T-cell (primary cell): ENCODE data around the gene GGT7. TPM values are rescaled to one million over a fixed set of nuclear protein-coding genes. Genes with fewer than 3 reads are reported as not detected.

ENCODE experiments used
- ATAC-seq, 4 experiments: fragments of 200-7000 bp in 3 of 4; fragments of 150-1000 bp in 1 of 4; cut with Tn5 transposase; replicated peaks in 1 of 4; 1 replicate in 3 of 4; 2 replicates in 1 of 4; pipeline ENCODE4 v1.10.0; 2021; ENCODE audit warnings: moderate library complexity in 3 of 4, mild to moderate bottlenecking in 2 of 4, moderate number of reproducible peaks in 1 of 4
- CTCF ChIA-PET, 2 donors: fragments of 300-600 bp; sonication (Branson Sonifier 250); formaldehyde crosslinking; loops; one replicate each; lab custom pipeline; 2022; ENCODE audit warnings: antibody characterized with exemption in 2 of 2; lab: Charles Lee
- POLR2A ChIA-PET, 2 donors: fragments of 300-600 bp; sonication (Branson Sonifier 250); formaldehyde crosslinking; loops; one replicate each; lab custom pipeline; 2022; ENCODE audit warnings: antibody characterized with exemption in 2 of 2; lab: Charles Lee
- DNase-seq, 35 experiments: peaks; one replicate each; pipeline versions ENCODE4 v3.0.0 to v3.0.0-alpha.2; 2013 to 2023
- H3K27ac ChIP-seq: one replicate; pipeline ENCODE4 v1.5.1; 2013; ENCODE audit warnings: low read length
- H3K27me3 ChIP-seq, 2 experiments: replicated peaks in 1 of 2; 1 replicate in 1 of 2; 2 replicates in 1 of 2; pipeline versions ENCODE4 v1.6.1 to v1.7.0; 2013; ENCODE audit warnings: low read length in 1 of 2, mixed read lengths in 1 of 2; ENCODE audit not compliant: control insufficient read depth in 2 of 2, insufficient read depth in 2 of 2; ENCODE audit errors: extremely low read depth in 1 of 2
- H3K36me3 ChIP-seq, 2 donors: 1 replicate in 1 of 2; 2 replicates in 1 of 2; pipeline versions ENCODE4 v1.6.1 to v1.7.0; 2013; ENCODE audit warnings: low read length in 1 of 2; ENCODE audit not compliant: control insufficient read depth in 2 of 2, insufficient read depth in 1 of 2; ENCODE audit errors: extremely low read depth in 1 of 2
- H3K4me1 ChIP-seq, 2 experiments: 1 replicate in 1 of 2; 2 replicates in 1 of 2; pipeline versions ENCODE4 v1.6.1 to v1.7.0; 2013; ENCODE audit warnings: low read length in 2 of 2, mixed read lengths in 1 of 2; ENCODE audit not compliant: insufficient read depth in 2 of 2, control insufficient read depth in 1 of 2; ENCODE audit errors: extremely low read depth in 1 of 2
- H3K4me3 ChIP-seq, 2 donors: 1 replicate in 1 of 2; 2 replicates in 1 of 2; pipeline versions ENCODE4 v1.5.1 to v1.7.0; 2013; ENCODE audit warnings: mild to moderate bottlenecking in 2 of 2, low read length in 1 of 2, moderate library complexity in 1 of 2; ENCODE audit not compliant: control insufficient read depth in 1 of 2; ENCODE audit errors: extremely low read depth in 1 of 2
- H3K9me3 ChIP-seq: 2 replicates; pipeline ENCODE4 v1.7.0; 2013
- H3K27ac Mint-ChIP-seq, 2 donors: one replicate each; pipeline ENCODE4 v1.8.0; 2020 to 2021; ENCODE audit warnings: mild to moderate bottlenecking in 2 of 2, mixed read lengths in 2 of 2
- H3K27me3 Mint-ChIP-seq, 2 donors: one replicate each; pipeline ENCODE4 v1.8.0; 2021 to 2022; ENCODE audit warnings: mixed read lengths in 2 of 2
- H3K36me3 Mint-ChIP-seq: one replicate; pipeline ENCODE4 v1.8.0; 2021; ENCODE audit warnings: mixed read lengths
- H3K4me1 Mint-ChIP-seq, 3 donors: one replicate each; pipeline ENCODE4 v1.8.0; 2020 to 2022; ENCODE audit warnings: mixed read lengths in 3 of 3, mild to moderate bottlenecking in 1 of 3
- H3K4me3 Mint-ChIP-seq, 3 donors: one replicate each; pipeline ENCODE4 v1.8.0; 2020 to 2022; ENCODE audit warnings: mild to moderate bottlenecking in 3 of 3, mixed read lengths in 3 of 3, moderate library complexity in 3 of 3
- H3K9me3 Mint-ChIP-seq, 3 donors: one replicate each; pipeline ENCODE4 v1.8.0; 2020 to 2022; ENCODE audit warnings: mixed read lengths in 3 of 3
- WGBS: methylation state at CpG from one replicate; pipeline ENCODE4 v1.1.5; 2013; ENCODE audit warnings: missing lambda C conversion rate; ENCODE audit not compliant: insufficient coverage; 5-methylcytosine and 5-hydroxymethylcytosine counted together
- total RNA-seq, 35 experiments: library from RNA in 6 of 35; stranded (reverse) in 6 of 35; fragments of 120-200 nt in 1 of 35; gene quantifications; one replicate each; pipeline versions ENCODE4 v1.2.1 to v1.2.4 and lab custom pipeline; 2013 to 2026

The GGT7 gene
- total RNA-seq, 5 donors from 2014 or later (not counting 1 experiment from before 2014, with no cell fraction given), result 31.5 to 47.0 (median 38.1) TPM

DNA sequence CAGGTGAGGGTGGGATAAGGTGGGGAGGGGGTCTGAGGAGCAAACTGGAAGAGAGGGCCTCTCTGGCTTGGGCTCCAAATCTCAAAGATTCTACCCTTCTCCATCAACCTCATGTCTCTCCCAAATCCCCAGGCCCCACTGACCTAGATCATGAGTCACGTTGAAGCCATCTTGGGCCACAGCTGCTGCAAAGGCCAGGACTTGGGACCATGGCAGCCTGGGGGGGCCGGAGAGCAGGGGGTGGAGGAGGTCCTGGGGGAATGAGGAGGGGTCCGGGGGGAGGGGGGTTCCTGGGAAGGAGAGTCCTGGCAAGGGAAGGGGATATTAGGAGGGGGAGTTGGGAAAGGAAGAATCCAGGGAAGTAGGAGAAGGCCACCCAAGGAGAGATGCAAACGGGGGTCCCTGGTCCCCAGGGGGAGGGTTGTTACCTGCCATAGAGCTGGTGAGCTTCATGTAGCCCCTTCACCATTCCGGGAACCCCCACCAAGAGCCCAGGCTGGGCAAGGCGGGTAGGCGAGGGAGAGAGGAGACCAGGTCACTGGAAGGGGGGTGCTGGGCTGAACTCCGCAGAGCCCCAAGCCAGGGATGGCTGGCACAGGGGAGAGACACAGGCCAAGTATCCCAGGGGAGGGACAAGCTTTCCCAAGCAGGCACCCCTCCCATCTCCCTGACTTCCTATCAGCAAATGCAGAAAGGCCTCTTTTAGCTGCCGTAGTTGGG is 12.7 kb downstream of the GGT7 start:
- CTCF ChIA-PET, result no interaction called here
- Histone ChIP-seq H3K4me1 (no peaks in the 10 kb centered on the region), H3K4me3 (no peak overlapping the region), H3K9me3 (no peaks in the 10 kb centered on the region), H3K27ac (no peak overlapping the region), H3K36me3 (peaks cover 8 to 13% of the 10 kb centered on the region in 2 donors), H3K27me3 (no peaks in the 10 kb centered on the region)
- 100% methylated on average over 1 of the region's 9 CpGs for WGBS
- DNase-seq, result no peak
- no peak for ATAC-seq
- H3K36me3 Mint-ChIP-seq, result peaks cover 22% of the 10 kb centered on the region
- H3K4me1 Mint-ChIP-seq, result peaks cover 0 to 3% (median 0%) of the 10 kb centered on the region in 3 donors
- POLR2A ChIA-PET, result no interaction called here
- no peaks in the 10 kb centered on the region for H3K9me3 Mint-ChIP-seq
- H3K27me3 Mint-ChIP-seq, result no peaks in the 10 kb centered on the region
- no peak overlapping the region for H3K27ac Mint-ChIP-seq
- no peak overlapping the region for H3K4me3 Mint-ChIP-seq

- no peaks in the 10 kb centered on the region for H3K9me3 Mint-ChIP-seq
- H3K4me1 ChIP-seq, result no peaks in the 10 kb centered on the region
- H3K27me3 ChIP-seq, result no peaks in the 10 kb centered on the region
- H3K27ac Mint-ChIP-seq, result no peak overlapping the region
- DNase-seq (no peak), ATAC-seq (no peak)
- no peak overlapping the region for H3K27ac ChIP-seq
- no peaks in the 10 kb centered on the region for H3K9me3 ChIP-seq
- peaks cover 22% of the 10 kb centered on the region for H3K36me3 Mint-ChIP-seq
- no peaks in the 10 kb centered on the region for H3K27me3 Mint-ChIP-seq
- WGBS, result 96% methylated on average over 12 of the region's 26 CpGs
- H3K4me3 ChIP-seq, result no peak overlapping the region
- H3K4me3 Mint-ChIP-seq, result no peak overlapping the region
- CTCF ChIA-PET, result no interaction called here
- POLR2A ChIA-PET, result no interaction called here
- H3K36me3 ChIP-seq, result peaks cover 8 to 15% of the 10 kb centered on the region in 2 donors
- H3K4me1 Mint-ChIP-seq, result peaks cover 0 to 3% (median 0%) of the 10 kb centered on the region in 3 donors
Observed at GRCh38 chr20:34859367-34859766, 13.3 kb downstream of the GGT7 start.

- no peaks in the 10 kb centered on the region for H3K9me3 Mint-ChIP-seq
- Histone ChIP-seq H3K27me3 (no peaks in the 10 kb centered on the region), H3K27ac (no peak overlapping the region), H3K4me3 (no peak overlapping the region), H3K9me3 (no peaks in the 10 kb centered on the region), H3K4me1 (no peaks in the 10 kb centered on the region), H3K36me3 (peaks cover 7 to 35% of the 10 kb centered on the region in 2 donors)
- ChIA-PET CTCF (no interaction called here), POLR2A (no interaction called here)
- no peaks in the 10 kb centered on the region for H3K4me1 Mint-ChIP-seq
- no CpG with 5 or more reads among the region's 4 CpGs for WGBS
- DNase-seq (no peak), ATAC-seq (no peak)
- H3K27ac Mint-ChIP-seq, result no peak overlapping the region
- no peaks in the 10 kb centered on the region for H3K27me3 Mint-ChIP-seq
- H3K36me3 Mint-ChIP-seq, result peaks cover 33% of the 10 kb centered on the region
- no peak overlapping the region for H3K4me3 Mint-ChIP-seq
Observed at GRCh38 chr20:34852298-34852697, 20.4 kb downstream of the GGT7 start.

GRCh38 chr20:34850969-34851368 is 21.7 kb downstream of the GGT7 start:
- Mint-ChIP-seq H3K9me3 (no peaks in the 10 kb centered on the region), H3K36me3 (peaks cover 30% of the 10 kb centered on the region), H3K27ac (no peak overlapping the region), H3K4me1 (no peaks in the 10 kb centered on the region), H3K4me3 (no peak overlapping the region), H3K27me3 (no peaks in the 10 kb centered on the region)
- Histone ChIP-seq H3K9me3 (no peaks in the 10 kb centered on the region), H3K4me1 (no peaks in the 10 kb centered on the region), H3K27me3 (no peaks in the 10 kb centered on the region), H3K36me3 (peaks cover 7 to 29% of the 10 kb centered on the region in 2 donors), H3K4me3 (no peak overlapping the region), H3K27ac (no peak overlapping the region)
- ChIA-PET POLR2A (no interaction called here), CTCF (no interaction called here)
- 98% methylated on average over 10 of the region's 14 CpGs for WGBS
- DNase-seq (no peak), ATAC-seq (no peak)

DNA sequence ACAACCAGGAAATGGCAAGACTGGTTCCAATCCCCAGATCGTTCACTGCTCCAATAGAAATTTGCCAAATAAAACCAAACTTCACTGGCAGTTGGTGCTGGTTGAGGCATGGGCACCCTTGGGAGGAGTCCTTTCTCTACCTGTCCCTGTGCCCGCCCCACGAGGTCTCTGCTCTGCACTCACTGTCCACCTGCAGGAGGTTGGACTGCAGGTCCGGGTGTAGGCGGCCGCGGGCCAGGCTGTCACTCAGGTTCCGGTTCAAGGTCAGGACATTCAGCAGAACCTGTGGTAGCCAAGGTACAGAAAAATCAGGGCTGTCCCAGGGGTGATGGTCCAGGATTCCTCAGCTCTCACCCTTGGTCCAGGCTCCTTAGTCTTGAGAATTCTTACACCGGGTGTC is 22.9 kb downstream of the GGT7 start:
- H3K9me3 ChIP-seq, result no peaks in the 10 kb centered on the region
- H3K27me3 ChIP-seq, result no peaks in the 10 kb centered on the region
- Mint-ChIP-seq H3K27ac (no peak overlapping the region), H3K36me3 (peaks cover 30% of the 10 kb centered on the region), H3K4me1 (no peaks in the 10 kb centered on the region), H3K27me3 (no peaks in the 10 kb centered on the region), H3K4me3 (no peak overlapping the region), H3K9me3 (no peaks in the 10 kb centered on the region)
- ChIA-PET CTCF (no interaction called here), POLR2A (no interaction called here)
- DNase-seq (no peak), ATAC-seq (no peak)
- H3K27ac ChIP-seq, result no peak overlapping the region
- no peaks in the 10 kb centered on the region for H3K4me1 ChIP-seq
- H3K36me3 ChIP-seq, result peaks cover 7 to 29% of the 10 kb centered on the region in 2 donors
- WGBS, result 96% methylated on average over 7 of the region's 9 CpGs
- no peak overlapping the region for H3K4me3 ChIP-seq

- Mint-ChIP-seq H3K9me3 (no peaks in the 10 kb centered on the region), H3K4me1 (no peaks in the 10 kb centered on the region), H3K27me3 (no peaks in the 10 kb centered on the region), H3K27ac (peak overlapping the region in 1 of 2 donors; percentile 1), H3K36me3 (peaks cover 30% of the 10 kb centered on the region), H3K4me3 (no peak overlapping the region)
- no peaks in the 10 kb centered on the region for H3K4me1 ChIP-seq
- ATAC-seq (no peak), DNase-seq (no peak)
- no peak overlapping the region for H3K27ac ChIP-seq
- H3K9me3 ChIP-seq, result no peaks in the 10 kb centered on the region
- POLR2A ChIA-PET, result no interaction called here
- no peaks in the 10 kb centered on the region for H3K27me3 ChIP-seq
- H3K36me3 ChIP-seq, result peaks cover 7 to 26% of the 10 kb centered on the region in 2 donors
- H3K4me3 ChIP-seq, result no peak overlapping the region
- WGBS, result 91% methylated on average over 4 of the region's 5 CpGs
- CTCF ChIA-PET, result no interaction called here
Observed at GRCh38 chr20:34848597-34848996, 24.1 kb downstream of the GGT7 start.
